Activated T-helper 2 cell treated with anti-CD3 and anti-CD28 coated beads, Interferon-gamma antibody, Interleukin-2, Interleukin-4, amounts not matched to agents 10 μg/mL and 5 μg/mL and 100 μg/mL, durations not matched to agents 14 hours and 24 hours and 36 hours (primary cell): ENCODE data around the gene GRIN2C. TPM values are rescaled to one million over a fixed set of nuclear protein-coding genes. Genes with fewer than 3 reads are reported as not detected.

Source experiments
- DNase-seq: peaks from one replicate; pipeline ENCODE4 v3.0.0; 2021; ENCODE audit warnings: low spot score
- H3K27ac Mint-ChIP-seq: one replicate; pipeline ENCODE4 v1.8.0; 2021; ENCODE audit warnings: mixed read lengths
- H3K27me3 Mint-ChIP-seq: one replicate; pipeline ENCODE4 v1.8.0; 2021; ENCODE audit warnings: low read depth, mixed read lengths
- H3K36me3 Mint-ChIP-seq: one replicate; pipeline ENCODE4 v1.8.0; 2021; ENCODE audit warnings: low read depth, mixed read lengths
- H3K4me1 Mint-ChIP-seq: one replicate; pipeline ENCODE4 v1.8.0; 2021; ENCODE audit warnings: low read depth, mixed read lengths
- H3K4me3 Mint-ChIP-seq: one replicate; pipeline ENCODE4 v1.8.0; 2021; ENCODE audit warnings: low read depth, mild to moderate bottlenecking, moderate library complexity, mixed read lengths
- H3K9me3 Mint-ChIP-seq: one replicate; pipeline ENCODE4 v1.8.0; 2021; ENCODE audit warnings: mixed read lengths
- intact Hi-C: fragments of 100-400 bp; cut with micrococcal nuclease; formaldehyde crosslinking; loops from one replicate; pipeline ENCODE4 v1.15.1; 2023
- total RNA-seq: library from RNA; stranded (reverse); gene quantifications from 2 replicates; pipeline ENCODE4 v1.2.3, GENCODE V29; 2022

Gene GRIN2C
- total RNA-seq, 1 donor from 2014 or later, result 0.14 TPM

DNA sequence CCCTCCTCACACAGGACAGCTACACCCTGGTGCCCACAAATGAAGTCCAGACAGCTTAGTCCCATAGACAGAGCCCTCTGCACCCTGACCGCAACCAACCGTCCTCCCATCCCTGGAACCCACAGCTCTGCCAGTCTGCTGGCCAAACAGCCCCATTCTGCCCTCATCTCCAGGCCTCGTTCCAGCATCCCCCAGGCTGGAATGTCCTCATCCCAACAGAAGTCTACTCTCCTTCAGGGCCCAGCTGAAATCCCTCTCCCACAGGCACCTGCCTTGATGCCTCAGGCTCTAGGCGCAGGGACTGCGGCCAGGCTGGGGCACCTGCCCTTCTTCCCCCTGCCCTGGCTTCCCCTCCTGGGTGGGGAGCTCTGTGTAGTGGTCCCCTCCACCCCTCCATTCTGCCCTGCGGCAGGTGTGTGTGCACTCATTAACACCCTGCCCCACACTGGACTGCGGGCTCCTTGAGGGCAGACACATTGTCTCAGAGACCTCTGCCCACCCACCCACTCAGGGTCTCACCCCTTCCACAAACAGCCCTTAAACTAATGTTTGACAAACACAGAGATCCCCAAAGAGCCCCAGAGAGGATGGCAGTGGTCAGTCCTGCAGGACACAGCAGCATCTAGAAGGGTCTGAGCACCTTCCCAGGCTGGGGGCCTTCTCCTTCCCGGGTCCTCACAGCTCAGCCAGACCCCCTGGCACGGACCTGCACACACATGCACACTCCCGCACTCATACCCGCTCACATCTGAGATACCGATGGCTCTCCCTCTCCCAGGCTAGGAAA, 820 bp downstream of the GRIN2C start:
- intact Hi-C loops, result no loop called here
- no peaks in the 10 kb centered on the region for H3K9me3 Mint-ChIP-seq
- H3K27me3 Mint-ChIP-seq, result peaks cover 54% of the 10 kb centered on the region
- DNase-seq, result no peak
- peaks cover 3% of the 10 kb centered on the region for H3K4me1 Mint-ChIP-seq
- peaks cover 5% of the 10 kb centered on the region for H3K36me3 Mint-ChIP-seq
- no peak overlapping the region for H3K27ac Mint-ChIP-seq
- H3K4me3 Mint-ChIP-seq, result no peak overlapping the region

DNA sequence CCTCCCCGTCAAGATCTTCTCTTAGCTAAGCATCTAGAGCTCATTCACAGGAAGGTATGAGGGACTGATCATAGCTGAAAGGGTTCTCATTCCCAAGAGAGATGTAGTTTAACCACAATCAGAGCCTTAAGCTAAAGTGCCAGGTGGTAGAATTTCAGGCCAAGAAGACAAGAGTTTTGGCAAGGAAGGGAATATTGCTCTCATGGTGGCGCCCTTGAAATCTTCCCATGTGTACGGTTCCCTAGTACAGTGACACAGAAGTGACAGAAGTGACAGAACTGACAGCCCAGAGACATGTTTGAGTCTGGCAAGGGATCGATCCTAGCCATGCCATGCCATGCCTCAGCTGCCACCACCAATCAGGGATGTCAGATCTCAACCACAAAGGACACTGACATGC, 2.5 kb downstream of the GRIN2C start:
- H3K4me1 Mint-ChIP-seq, result peaks cover 11% of the 10 kb centered on the region
- H3K4me3 Mint-ChIP-seq, result no peak overlapping the region
- no peak for DNase-seq
- no peaks in the 10 kb centered on the region for H3K36me3 Mint-ChIP-seq
- peaks cover 62% of the 10 kb centered on the region for H3K27me3 Mint-ChIP-seq
- no peaks in the 10 kb centered on the region for H3K9me3 Mint-ChIP-seq
- H3K27ac Mint-ChIP-seq, result no peak overlapping the region
- intact Hi-C loops, result no loop called here

DNA sequence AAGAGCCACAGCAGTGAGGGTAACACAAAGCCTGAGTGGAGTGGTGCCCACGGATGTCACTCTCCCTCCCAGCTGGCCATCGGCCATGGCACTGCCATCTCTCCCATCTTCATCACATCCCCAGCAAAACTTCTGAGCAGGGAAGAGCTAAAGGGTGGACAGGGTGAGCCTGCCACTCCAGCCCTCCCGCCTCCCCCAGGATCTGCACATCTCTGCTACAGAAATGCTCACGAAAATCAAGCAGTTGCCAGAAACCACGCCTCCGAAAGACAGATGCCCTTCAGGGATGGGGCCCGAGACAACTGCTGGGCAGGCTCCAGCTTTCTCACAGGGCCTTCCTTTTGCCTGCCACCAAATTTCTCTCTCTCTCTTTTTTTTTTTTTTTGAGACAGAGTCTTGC, 3.6 kb downstream of the GRIN2C start:
- peaks cover 58% of the 10 kb centered on the region for H3K27me3 Mint-ChIP-seq
- peaks cover 9% of the 10 kb centered on the region for H3K4me1 Mint-ChIP-seq
- H3K4me3 Mint-ChIP-seq, result no peak overlapping the region
- H3K27ac Mint-ChIP-seq, result no peak overlapping the region
- no peaks in the 10 kb centered on the region for H3K36me3 Mint-ChIP-seq
- intact Hi-C loops, result no loop called here
- DNase-seq, result no peak
- no peaks in the 10 kb centered on the region for H3K9me3 Mint-ChIP-seq

DNA sequence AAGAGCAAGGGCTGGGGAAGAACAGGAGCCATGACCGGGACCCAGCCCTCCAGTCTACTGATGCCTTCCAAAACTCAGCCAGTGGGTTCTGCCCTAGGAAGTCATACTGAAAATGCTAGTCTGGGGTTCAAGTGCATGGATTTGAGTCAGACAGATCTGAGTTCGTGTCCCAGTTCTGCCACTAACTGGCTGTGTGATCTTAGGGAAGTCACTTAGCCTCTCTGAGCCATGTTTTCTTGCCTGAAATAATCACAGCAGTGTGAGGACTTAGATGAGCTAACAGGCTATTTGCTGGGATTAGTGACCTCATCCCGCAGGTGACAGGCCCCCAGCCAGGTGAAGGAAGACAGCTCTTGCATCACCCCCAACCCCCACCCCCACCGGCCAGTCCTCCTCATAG, 4.4 kb downstream of the GRIN2C start:
- intact Hi-C loops, result no loop called here
- Mint-ChIP-seq H3K4me3 (no peak overlapping the region), H3K27me3 (peaks cover 57% of the 10 kb centered on the region), H3K9me3 (no peaks in the 10 kb centered on the region), H3K4me1 (peaks cover 9% of the 10 kb centered on the region), H3K36me3 (no peaks in the 10 kb centered on the region), H3K27ac (no peak overlapping the region)
- DNase-seq, result no peak

DNA sequence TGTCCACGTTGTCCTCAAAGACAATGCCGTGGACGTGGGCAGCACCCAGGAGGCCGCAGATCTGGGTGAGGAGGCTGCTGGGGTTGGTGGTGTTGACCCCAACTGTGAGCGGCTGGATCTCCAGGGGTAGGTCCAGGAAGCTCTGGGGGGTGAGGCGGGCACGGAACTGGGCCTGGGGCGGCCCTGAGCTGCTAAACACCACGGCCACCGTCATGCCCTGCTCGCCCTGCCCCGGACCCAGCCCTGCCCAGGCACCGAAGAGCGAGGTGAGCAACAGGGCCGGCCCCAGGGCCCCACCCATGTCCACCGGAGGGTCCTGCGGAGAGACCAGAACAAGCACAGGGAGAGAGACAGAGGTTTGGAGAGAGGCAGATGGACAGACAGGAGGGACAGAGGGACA, 4.9 kb downstream of the GRIN2C start:
- no peak overlapping the region for H3K27ac Mint-ChIP-seq
- H3K9me3 Mint-ChIP-seq, result no peaks in the 10 kb centered on the region
- H3K4me1 Mint-ChIP-seq, result peaks cover 8% of the 10 kb centered on the region
- intact Hi-C loops, result no loop called here
- H3K4me3 Mint-ChIP-seq, result no peak overlapping the region
- no peak for DNase-seq
- H3K36me3 Mint-ChIP-seq, result no peaks in the 10 kb centered on the region
- H3K27me3 Mint-ChIP-seq, result peaks cover 55% of the 10 kb centered on the region

DNA sequence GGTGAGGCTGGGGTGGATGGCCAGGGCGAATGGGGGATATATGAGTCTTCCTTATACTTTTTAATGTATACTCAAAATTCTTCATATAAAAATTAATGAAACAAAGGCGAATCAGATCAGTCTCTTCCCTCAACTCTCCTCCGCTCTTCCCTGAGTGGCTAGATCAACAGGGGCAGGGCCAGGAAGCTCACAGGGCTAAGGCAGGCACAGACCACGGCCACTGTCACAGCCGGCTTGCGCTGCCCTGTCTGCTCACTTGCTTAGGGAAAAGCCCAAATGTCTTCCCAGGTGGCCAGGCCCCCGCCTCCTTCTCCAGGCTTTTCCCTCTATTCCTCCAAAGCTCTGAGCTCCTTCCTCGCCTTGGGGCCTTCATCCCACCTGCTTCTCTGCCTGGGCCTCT, 6.0 kb downstream of the GRIN2C start:
- Mint-ChIP-seq H3K36me3 (no peaks in the 10 kb centered on the region), H3K4me1 (peaks cover 8% of the 10 kb centered on the region), H3K9me3 (no peaks in the 10 kb centered on the region), H3K4me3 (peak overlapping the region; percentile 14), H3K27me3 (peaks cover 47% of the 10 kb centered on the region), H3K27ac (no peak overlapping the region)
- intact Hi-C loops, result no loop called here
- no peak for DNase-seq

DNA sequence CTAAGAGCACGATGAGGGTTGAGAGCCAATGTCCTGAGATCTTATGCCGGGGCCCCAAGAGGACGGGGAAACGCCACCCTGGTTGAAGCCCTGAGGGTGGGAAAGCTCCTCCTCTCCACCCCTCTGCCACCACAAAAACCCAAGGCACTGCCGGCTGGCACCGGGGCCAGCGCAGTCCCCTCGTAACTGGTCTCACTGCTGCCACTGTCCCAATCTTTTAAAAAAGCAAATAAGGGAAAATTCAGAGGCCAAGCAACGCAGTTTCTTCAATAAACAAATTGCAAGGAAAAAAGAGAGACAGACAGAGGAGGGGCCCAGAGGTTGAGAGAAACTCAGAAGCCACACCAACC, 6.7 kb downstream of the GRIN2C start:
- Mint-ChIP-seq H3K27me3 (peaks cover 44% of the 10 kb centered on the region), H3K4me3 (peak overlapping the region; percentile 78), H3K36me3 (no peaks in the 10 kb centered on the region), H3K27ac (no peak overlapping the region), H3K9me3 (no peaks in the 10 kb centered on the region), H3K4me1 (peaks cover 8% of the 10 kb centered on the region)
- intact Hi-C loops, result no loop called here
- no peak for DNase-seq

DNA sequence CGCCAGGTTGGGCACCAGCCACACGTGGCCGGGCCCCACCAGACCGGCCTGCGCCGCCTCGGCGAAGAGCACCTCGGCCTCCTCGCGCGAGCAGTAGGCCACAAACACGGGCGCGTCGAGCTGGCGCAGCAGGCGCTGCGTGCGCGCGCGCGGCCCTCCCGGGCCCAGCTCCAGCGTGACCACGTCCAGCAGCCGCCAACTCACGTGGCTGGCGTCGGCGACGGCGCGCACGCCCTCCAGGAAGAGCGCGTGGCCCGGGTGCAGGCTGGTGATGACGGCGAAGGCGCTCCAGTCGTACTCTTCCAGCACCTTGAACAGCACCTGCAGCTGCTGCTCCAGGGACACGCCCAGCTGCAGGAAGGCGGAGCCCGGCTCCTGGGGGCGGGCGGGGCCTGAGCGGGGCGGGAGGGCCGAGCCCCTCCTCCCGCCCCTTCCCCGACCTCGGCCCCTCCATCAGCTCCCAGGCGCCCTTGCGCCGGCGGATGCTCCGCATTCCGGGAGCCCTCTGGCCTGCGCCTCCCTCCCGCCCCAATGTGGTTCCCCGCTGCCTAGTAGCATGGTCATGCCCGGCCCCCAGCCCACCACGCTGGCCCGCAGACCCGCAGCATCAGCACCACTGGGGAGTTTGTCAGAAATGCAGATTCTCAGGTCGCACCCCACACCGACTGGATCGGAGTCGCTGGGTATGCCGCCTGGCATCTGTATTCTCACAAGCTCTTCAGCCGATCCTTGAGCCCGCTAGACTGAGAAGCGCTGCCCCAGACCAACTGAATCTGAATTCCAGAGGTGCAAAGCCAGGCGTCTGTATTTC, 7.2 kb downstream of the GRIN2C start:
- peak overlapping the region; percentile 78 for H3K4me3 Mint-ChIP-seq
- peaks cover 39% of the 10 kb centered on the region for H3K27me3 Mint-ChIP-seq
- intact Hi-C loops, result loop anchor here (1.0 kb wide), 1 partner anchor 21 kb away; no protein-coding TSS in a partner anchor
- no peaks in the 10 kb centered on the region for H3K36me3 Mint-ChIP-seq
- H3K9me3 Mint-ChIP-seq, result no peaks in the 10 kb centered on the region
- no peak overlapping the region for H3K27ac Mint-ChIP-seq
- peaks cover 8% of the 10 kb centered on the region for H3K4me1 Mint-ChIP-seq
- peak; percentile 59 for DNase-seq

DNA sequence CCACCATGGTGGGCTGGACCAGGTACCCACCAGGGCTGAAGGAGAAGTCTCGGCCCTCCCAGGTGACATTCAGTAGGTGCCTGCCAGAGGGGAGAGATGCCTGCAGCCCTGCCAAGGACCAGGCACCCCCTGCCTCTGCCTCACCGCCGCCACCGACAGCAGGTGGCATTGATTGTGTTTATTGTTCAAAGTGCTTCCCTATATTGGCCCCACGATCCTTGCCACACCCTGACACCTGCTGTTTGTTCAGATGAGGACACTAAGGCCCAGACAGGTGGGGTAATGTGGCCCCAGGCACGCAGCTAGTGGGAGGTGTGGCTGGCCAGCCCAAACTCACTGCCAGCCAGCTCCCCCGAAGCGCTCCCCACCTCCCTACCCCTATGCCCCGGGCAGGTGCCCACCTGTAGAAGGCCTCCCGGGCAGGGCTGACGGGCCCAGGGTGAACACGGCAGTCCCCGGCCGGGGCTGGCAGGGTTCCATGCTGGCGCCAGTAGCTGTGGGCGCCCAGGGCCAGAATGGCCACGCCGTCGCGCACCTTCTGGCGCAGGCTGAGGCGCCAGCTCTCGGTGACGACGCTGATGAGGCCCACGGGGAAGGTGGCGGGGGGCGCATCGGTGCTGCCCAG, 8.0 kb downstream of the GRIN2C start:
- intact Hi-C loops, result loop anchor here (1.0 kb wide), 1 partner anchor 22 kb away; no protein-coding TSS in a partner anchor
- H3K9me3 Mint-ChIP-seq, result no peaks in the 10 kb centered on the region
- no peak overlapping the region for H3K27ac Mint-ChIP-seq

DNA sequence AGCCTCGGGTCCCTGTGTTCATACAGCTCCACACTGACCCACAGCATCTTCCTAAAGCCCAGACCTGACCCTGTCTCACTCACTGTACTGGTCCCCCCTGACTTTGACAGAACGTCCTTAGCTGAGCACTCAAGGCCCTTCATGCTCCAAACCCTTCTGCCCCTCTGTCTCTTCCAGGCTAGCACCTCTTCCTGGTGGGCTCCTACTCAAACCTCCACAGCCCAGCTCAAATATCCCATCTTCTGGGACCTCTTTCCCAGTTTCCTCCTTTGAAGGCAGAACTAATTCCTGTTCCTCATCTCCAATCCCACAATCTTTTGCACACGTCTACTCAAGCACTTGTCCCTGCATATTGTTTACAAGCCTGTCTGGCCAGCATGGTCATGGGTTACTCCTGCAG, 8.8 kb downstream of the GRIN2C start:
- no peaks in the 10 kb centered on the region for H3K36me3 Mint-ChIP-seq
- peaks cover 25% of the 10 kb centered on the region for H3K27me3 Mint-ChIP-seq
- no peak for DNase-seq
- peaks cover 8% of the 10 kb centered on the region for H3K4me1 Mint-ChIP-seq
- intact Hi-C loops, result no loop called here
- no peaks in the 10 kb centered on the region for H3K9me3 Mint-ChIP-seq
- no peak overlapping the region for H3K27ac Mint-ChIP-seq
- H3K4me3 Mint-ChIP-seq, result no peak overlapping the region

More for the DNA sequence above, 8.0 kb downstream of the GRIN2C start:
- Mint-ChIP-seq H3K36me3 (no peaks in the 10 kb centered on the region), H3K4me1 (peaks cover 8% of the 10 kb centered on the region), H3K4me3 (no peak overlapping the region), H3K27me3 (peaks cover 32% of the 10 kb centered on the region)
- no peak for DNase-seq

DNA sequence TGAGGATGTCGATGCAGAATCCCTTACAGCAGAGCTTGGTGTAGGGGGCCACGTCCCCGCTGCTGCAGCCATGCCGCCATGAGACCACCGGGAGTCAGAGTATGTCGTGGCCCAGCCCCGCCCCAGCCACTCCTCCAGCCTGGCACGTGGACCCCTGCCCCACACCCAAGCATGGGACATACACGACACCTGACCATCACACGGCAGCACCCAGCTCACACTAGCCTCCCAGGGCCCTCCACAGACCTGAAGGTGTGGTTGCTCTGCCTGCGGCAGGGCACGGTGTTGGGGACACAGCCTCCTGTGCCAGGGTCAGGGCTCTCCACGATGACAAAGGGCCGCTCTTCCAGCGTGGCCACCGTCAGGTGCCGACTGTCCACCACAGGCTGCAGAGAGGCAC, 9.4 kb downstream of the GRIN2C start:
- H3K27ac Mint-ChIP-seq, result no peak overlapping the region
- H3K4me3 Mint-ChIP-seq, result no peak overlapping the region
- no peak for DNase-seq
- H3K27me3 Mint-ChIP-seq, result peaks cover 20% of the 10 kb centered on the region
- H3K9me3 Mint-ChIP-seq, result no peaks in the 10 kb centered on the region
- intact Hi-C loops, result no loop called here
- no peaks in the 10 kb centered on the region for H3K36me3 Mint-ChIP-seq
- H3K4me1 Mint-ChIP-seq, result peaks cover 8% of the 10 kb centered on the region

DNA sequence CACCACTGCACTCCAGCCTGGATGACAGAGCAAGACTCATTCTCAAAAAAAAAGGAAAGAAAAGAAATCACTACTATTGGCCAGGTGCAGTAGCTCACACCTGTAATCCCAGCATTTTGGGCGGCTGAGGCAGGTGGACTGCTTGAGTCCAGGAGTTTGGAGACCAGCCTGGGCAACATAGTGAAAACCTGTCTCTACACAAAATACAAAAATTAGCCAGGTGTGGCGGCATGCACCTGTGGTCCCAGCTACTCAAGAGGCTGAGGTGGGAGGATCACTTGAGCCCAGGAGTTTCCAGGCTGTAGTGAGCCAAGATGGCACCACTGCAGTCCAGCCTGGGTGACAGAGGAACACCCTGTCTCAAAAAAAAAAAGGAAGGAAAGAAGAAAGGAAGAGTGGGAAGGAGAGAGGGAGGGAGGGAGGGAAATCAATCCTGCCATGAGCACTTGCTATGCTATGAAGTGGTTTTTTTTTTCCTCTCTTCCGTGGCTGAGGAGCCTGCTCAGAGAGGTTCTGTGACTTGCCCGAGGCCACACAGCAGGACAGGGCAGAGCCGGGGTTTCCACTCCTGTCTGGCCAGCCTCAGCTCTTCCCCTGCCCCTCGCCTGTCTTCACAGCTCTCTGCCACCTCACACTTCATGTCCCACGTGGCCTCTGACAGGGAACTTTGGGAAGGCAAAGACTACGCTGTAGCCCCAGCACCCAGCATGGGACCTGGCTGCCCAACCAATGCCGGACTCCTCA, 10.9 kb downstream of the GRIN2C start:
- intact Hi-C loops, result no loop called here
- H3K4me3 Mint-ChIP-seq, result no peak overlapping the region
- no peaks in the 10 kb centered on the region for H3K9me3 Mint-ChIP-seq
- H3K36me3 Mint-ChIP-seq, result no peaks in the 10 kb centered on the region
- no peak overlapping the region for H3K27ac Mint-ChIP-seq
- no peak for DNase-seq
- peaks cover 8% of the 10 kb centered on the region for H3K4me1 Mint-ChIP-seq
- peaks cover 16% of the 10 kb centered on the region for H3K27me3 Mint-ChIP-seq
